ENCODE results near the gene NDN.
"Not testable (repeated sequence)": the region's sequence is repeated elsewhere in the genome, so short reads cannot be mapped to it uniquely, and the experiment has no call there.

Gene NDN

GRCh38 chr15:23687143-23687470, at the start of gene NDN:
Gene NDN, minus strand, starts transcription at chr15:23687305. Its CDS starts 88 bp downstream, at chr15:23687217.
- DNase-seq (ENCODE audit: low read depth in 3 of 3) = no peak

DNA sequence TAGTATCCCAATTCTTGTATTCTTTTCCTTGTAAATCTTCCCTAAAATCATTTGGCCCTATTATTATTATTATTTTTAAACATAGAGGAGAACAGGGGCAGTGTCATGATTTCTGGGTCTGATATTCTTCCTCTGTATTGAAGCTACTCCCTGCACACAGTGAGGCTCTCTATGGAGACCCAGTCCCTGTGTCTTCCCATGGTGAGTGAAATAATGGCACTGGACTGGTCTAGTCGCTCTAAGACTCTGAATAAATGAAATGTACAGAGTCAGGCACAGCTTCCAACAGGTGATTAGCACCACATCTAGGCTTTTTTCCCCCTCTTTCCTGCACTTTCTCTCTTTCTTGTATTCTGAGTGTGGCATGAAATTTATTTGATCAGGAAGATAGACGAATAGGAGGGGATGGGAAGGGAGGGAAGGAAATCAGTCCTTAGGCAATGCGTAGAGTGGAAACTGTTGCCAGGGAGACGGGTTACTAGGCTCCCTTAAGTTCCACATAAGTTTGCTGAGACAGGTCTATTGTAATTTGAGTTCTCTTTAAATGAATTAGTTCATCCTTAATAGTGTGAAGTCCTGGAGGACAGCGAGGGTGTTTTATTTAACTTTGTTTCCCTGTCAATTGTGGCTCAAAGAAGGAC, 49.0 kb upstream of the NDN start:
- no peak for DNase-seq (ENCODE audit: low read depth in 3 of 3)

- no peak for DNase-seq (ENCODE audit: low read depth in 3 of 3)
These were observed 47.8 kb upstream of the NDN start for GRCh38 chr15:23734862-23735261.

GRCh38 chr15:23713874-23714656, 27.0 kb upstream of the NDN start:
- DNase-seq (ENCODE audit: low read depth in 3 of 3) = not testable (repeated sequence)

DNA sequence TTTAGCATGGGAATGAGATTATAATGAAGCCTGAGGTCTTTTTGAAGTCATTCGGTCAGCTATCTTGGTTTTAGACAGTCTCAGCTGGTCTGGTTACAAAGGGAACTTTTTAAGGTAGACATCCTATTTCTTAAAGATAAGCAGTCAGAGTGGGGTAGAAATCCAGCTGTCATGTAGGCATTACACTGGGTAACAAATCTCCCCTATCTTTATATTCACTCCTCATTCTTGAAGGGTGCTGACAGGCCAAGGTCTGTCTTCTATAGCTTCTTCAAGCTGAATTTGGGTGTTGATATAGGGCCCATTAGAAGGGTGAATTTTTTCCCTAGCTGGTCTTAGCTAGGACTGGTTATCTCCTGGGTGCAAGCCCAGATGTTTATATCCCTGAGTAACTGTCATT, 21.2 kb upstream of the NDN start:
- DNase-seq (ENCODE audit: low read depth in 3 of 3) = no peak

GRCh38 chr15:23695282-23695681, 8.2 kb upstream of the NDN start:
- DNase-seq (ENCODE audit: low read depth in 3 of 3) = no peak

DNA sequence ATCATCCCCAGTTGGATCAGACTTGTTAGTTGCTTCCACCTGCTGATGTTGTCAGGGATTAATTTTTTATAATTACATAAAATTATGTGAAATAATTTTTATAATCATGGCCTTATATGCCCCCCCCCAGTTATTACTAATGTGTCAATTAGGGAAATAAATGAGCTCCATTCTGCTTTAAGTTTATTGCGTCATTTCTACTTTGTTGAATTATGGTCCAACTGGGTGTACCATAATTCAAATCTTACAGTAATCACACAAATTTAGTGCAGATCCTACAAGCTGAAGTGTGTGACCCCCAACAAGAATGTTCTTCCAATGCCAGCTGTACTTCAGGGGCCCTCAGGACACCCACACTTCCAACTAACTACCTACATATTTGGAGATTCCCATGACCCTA, 7.5 kb upstream of the NDN start:
- no peak for DNase-seq (ENCODE audit: low read depth in 3 of 3)

GRCh38 chr15:23690450-23690852, 3.3 kb upstream of the NDN start:
- no peak for DNase-seq (ENCODE audit: low read depth in 3 of 3)

DNA sequence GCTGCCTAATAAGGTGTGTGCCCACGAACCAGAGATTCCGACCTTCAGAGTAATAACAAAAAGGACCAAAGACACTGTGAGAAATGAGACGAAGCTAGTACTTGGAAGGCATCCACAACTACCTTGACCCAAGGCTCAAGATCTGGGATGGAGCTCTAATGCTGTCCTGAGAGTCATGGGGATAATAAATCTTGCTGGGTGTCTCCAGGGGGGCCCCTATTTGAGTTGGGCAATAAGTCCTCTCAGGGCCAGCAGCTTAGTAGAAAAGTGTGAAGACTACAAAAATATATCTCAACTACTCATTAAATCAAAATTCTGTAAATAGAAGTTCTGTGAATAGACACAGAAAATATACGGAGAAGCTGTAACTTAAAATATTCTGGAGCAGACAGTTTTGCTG, 2.9 kb upstream of the NDN start:
- DNase-seq (ENCODE audit: low read depth in 3 of 3) = no peak

DNA sequence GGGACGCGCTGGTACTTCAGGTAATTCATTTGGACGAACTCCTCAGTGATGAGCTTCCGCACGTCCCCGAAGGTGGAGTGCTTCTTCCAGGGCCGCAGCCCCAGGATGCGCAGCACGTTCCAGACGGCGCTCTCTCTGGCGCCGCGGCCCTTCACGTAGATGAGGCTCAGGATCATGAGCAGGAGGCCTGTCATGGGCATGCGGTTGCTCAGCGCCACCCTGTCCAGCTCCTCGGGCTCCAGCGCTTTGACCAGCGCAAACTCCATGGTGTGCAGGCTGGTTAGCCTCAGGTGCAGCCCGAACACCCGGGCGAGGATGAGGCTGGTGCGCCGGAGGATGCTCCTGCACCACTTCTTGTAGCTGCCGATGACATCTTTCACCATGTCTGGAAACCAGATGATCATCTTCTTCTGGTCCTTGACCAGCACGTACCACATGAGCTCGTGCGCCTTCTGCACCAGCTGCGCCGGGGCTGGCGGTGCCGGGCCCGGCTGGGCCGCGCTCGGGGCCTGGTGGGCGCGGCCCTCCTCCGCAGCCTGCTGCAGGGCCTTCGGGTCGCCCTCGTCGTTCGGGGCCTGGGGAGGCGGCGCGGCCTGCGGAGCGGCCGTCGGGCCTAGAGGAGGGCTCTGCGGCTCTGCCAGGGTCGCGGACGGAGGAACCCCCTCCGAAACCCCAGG, 501 bp downstream of the NDN start:
- DNase-seq (ENCODE audit: low read depth in 3 of 3) = no peak

DNA sequence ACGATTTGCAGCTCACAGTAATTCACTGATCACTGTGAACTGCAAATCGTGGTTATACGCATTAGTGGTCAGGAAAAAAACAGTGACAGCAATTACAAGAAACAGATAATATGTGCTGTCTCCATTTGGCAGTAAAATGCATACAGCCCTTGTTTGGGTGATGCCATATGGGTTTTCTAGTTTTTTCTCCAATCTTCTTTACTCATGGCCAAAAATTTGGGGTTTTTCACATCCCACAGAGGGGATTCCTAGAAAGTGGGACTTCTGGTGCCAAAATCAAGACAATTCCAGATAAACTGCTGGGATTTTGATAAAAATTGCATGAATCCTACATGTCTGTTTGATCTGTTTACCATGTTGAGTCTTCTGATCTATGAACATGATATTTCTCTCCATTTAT, 15.6 kb downstream of the NDN start:
- no peak for DNase-seq (ENCODE audit: low read depth in 3 of 3)

DNA sequence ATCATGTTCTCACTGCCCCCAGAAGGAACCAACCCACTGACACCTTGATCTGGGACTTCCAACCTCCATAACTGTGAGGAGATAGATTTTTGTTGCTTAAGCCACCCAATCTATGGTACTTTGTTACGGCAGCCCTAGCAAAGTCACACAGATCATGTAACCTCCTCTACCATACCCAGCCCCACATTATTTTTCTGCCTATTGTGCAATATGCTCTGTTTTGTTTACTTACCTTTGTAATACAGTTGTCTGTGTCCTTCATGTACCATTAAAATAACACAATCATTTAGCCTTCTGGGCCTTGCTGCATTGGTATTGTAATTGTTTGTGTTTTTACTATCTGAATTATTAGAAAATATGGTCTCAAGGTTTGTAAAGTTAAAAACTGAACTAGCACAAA, 16.1 kb downstream of the NDN start:
- no peak for DNase-seq (ENCODE audit: low read depth in 3 of 3)

- DNase-seq (ENCODE audit: low read depth in 3 of 3) = no peak
These were observed 23.9 kb downstream of the NDN start for GRCh38 chr15:23663232-23663631.

- DNase-seq (ENCODE audit: low read depth in 3 of 3) = no peak
These were observed 38.1 kb downstream of the NDN start for GRCh38 chr15:23648920-23649515.

DNA sequence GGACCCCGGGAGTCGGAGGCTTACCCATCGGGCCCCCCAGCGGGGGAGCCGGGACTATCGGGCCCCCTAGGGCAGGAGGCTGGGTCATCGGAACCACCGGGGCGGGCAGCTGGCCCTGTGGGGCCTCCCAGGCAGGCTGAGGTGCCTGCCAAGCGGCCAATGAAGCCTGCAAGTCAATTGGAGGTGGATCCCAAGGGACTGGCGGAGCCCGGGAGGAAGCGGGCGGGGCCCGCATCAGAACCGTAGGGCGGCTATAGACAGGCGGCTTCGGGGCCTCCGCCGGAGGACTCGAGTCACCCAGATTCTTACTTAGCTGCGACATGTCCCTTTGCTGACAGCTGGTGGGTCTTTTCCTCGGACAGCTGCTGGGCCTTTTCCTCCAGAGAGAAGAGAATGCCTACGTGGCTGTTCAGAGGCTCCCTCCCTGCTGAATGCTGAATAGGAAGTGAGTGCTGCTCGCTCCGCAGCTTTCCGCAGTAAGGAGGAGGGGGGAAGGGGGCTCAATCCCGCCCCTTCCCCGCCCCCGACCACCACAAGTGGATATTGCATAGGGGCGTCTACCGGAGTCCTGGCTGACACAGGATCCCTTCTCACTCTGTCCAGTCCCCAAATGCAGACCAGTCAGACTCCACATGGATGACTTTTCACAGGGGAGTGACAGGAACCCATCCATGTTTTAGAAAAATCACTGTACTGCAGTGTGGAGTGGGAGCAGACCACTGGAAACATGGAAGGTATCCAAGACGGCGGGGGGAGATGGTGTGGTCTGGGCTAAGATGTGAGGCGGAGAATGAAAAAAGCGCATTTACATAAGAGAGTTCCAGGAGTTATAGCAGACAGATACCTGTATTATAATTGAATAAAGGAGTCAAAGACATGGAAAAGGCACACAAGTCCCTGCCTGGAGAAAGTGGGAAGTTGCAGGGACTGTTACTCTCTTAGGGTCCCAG, 39.4 kb downstream of the NDN start, which contains the start of gene MAGEL2:
Gene MAGEL2, minus strand, starts transcription at position 447 of the 950 bp plus-strand sequence. Its CDS starts 125 bp downstream, at position 322.
- DNase-seq (ENCODE audit: low read depth in 3 of 3) = no peak

GRCh38 chr15:23647001-23647295, 40.2 kb downstream of the NDN start:
- DNase-seq (ENCODE audit: low read depth in 3 of 3) = no peak

GRCh38 chr15:23646165-23647000, 40.7 kb downstream of the NDN start:
- DNase-seq (ENCODE audit: low read depth in 3 of 3) = no peak

GRCh38 chr15:23645371-23646164, 41.5 kb downstream of the NDN start:
- no peak for DNase-seq (ENCODE audit: low read depth in 3 of 3)

DNA sequence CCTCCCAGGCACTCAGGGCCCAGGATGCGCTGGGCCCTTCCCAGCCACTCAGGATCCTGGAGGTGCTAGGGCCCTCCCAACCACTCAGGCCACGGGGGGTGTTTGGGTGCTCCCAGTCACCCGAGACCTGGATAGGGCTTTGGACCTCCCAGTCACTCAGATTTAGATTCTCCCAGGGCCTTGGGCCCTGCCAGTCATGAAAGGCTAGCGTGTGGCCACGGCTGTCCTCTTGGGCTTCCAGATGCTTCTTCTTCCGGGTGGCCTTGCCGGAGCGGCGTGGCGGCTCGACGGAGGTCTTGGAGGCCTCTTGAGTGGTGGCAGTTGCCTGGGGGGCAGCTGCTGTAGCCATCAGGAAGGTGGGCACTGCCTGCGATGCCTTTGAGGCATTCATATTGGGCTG, 42.3 kb downstream of the NDN start:
- DNase-seq (ENCODE audit: low read depth in 3 of 3) = no peak
